Fibroblast of skin of abdomen (primary cell): ENCODE results near the gene DLG2.

ENCODE experiments used
- DNase-seq: peaks from one replicate; pipeline ENCODE4 v3.0.0-alpha.2; 2013

The DLG2 gene

GRCh38 chr11:83826078-83826477 is 1801.1 kb downstream of the DLG2 start:
- no peak for DNase-seq

- peak; percentile 23 for DNase-seq
Measured at GRCh38 chr11:83823461-83824025, 1803.6 kb downstream of the DLG2 start.

- DNase-seq, result peak; percentile 72
Measured at GRCh38 chr11:83819931-83820549, 1807.1 kb downstream of the DLG2 start.

GRCh38 chr11:83818349-83818748 is 1808.8 kb downstream of the DLG2 start:
- peak; percentile 29 for DNase-seq

GRCh38 chr11:83816572-83817187 is 1810.5 kb downstream of the DLG2 start:
- DNase-seq, result peak; percentile 28

- peak; percentile 4 for DNase-seq
Measured at GRCh38 chr11:83815736-83816135, 1811.4 kb downstream of the DLG2 start.

- no peak for DNase-seq
Measured at GRCh38 chr11:83813296-83813695, 1813.8 kb downstream of the DLG2 start.

- no peak for DNase-seq
Measured at GRCh38 chr11:83809274-83809673, 1817.9 kb downstream of the DLG2 start.

GRCh38 chr11:83801799-83802198 is 1825.3 kb downstream of the DLG2 start:
- DNase-seq, result no peak

GRCh38 chr11:83793310-83793709 is 1833.8 kb downstream of the DLG2 start:
- peak; percentile 24 for DNase-seq

GRCh38 chr11:83791557-83791956 is 1835.6 kb downstream of the DLG2 start:
- no peak for DNase-seq

- no peak for DNase-seq
Measured at GRCh38 chr11:83785942-83786341, 1841.2 kb downstream of the DLG2 start.

GRCh38 chr11:83784419-83784818 is 1842.7 kb downstream of the DLG2 start:
- no peak for DNase-seq

- no peak for DNase-seq
Measured at GRCh38 chr11:83782329-83782728, 1844.8 kb downstream of the DLG2 start.

- DNase-seq, result peak; percentile 7
Measured at GRCh38 chr11:83779876-83780275, 1847.3 kb downstream of the DLG2 start.

- DNase-seq, result peak; percentile 3
Measured at GRCh38 chr11:83778596-83778995, 1848.5 kb downstream of the DLG2 start.

- DNase-seq, result peak; percentile 13
Measured at GRCh38 chr11:83773950-83774880, 1852.9 kb downstream of the DLG2 start.

- no peak for DNase-seq
Measured at GRCh38 chr11:83768489-83768888, 1858.7 kb downstream of the DLG2 start.

GRCh38 chr11:83766932-83767331 is 1860.2 kb downstream of the DLG2 start:
- no peak for DNase-seq

GRCh38 chr11:83764643-83765042 is 1862.5 kb downstream of the DLG2 start:
- DNase-seq, result no peak

GRCh38 chr11:83760932-83761331 is 1866.2 kb downstream of the DLG2 start:
- DNase-seq, result no peak

- DNase-seq, result no peak
Measured at GRCh38 chr11:83759148-83759547, 1868.0 kb downstream of the DLG2 start.

- DNase-seq, result no peak
Measured at GRCh38 chr11:83751041-83751440, 1876.1 kb downstream of the DLG2 start.
